ENCODE data around the gene HNF4A. TPM values are rescaled to one million over a fixed set of nuclear protein-coding genes. Genes with fewer than 3 reads are reported as not detected.
"Not testable (repeated sequence)": the region's sequence is repeated elsewhere in the genome, so short reads cannot be mapped to it uniquely, and the experiment has no call there.

Gene HNF4A
- total RNA-seq, 1 donor: not detected

GRCh38 chr20:44468044-44468782, 112.7 kb downstream of the HNF4A start:
- H3K4me3 ChIP-seq (ENCODE audit: low read depth, low read length): no peak overlapping the region
- no peak for DNase-seq (ENCODE audit: low read depth)
- no peak for TF ChIP-seq CTCF (IDR thresholded peaks at IDR 0.05; ENCODE audit: insufficient read depth, low read depth, low read length)

GRCh38 chr20:44470327-44470726, 114.8 kb downstream of the HNF4A start:
- DNase-seq (ENCODE audit: low read depth): no peak
- no peak for TF ChIP-seq CTCF (IDR thresholded peaks at IDR 0.05; ENCODE audit: insufficient read depth, low read depth, low read length)
- no peak overlapping the region for H3K4me3 ChIP-seq (ENCODE audit: low read depth, low read length)

DNA sequence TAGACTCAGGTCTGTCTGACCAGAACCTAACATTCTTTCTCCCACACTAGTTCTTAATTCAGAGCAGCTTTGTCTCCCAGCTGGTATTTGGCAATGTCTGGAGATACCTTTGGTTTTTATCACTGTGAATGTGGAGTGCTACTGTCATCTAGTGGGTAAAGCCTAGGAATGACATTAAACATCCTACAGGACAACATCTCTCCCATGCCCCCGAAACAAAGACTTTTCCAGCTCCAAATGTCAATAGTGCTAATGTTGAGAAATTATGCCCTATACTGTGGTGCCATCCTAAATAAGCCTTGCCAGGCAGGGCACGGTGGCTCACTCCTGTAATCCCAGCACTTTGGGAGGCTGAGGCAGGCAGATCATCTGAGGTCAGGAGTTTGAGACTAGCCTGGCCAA, 116.0 kb downstream of the HNF4A start:
- peak; percentile 47 for TF ChIP-seq CTCF (IDR thresholded peaks at IDR 0.05; ENCODE audit: insufficient read depth, low read depth, low read length)
- peak; percentile 62 for DNase-seq (ENCODE audit: low read depth)
- no peak overlapping the region for H3K4me3 ChIP-seq (ENCODE audit: low read depth, low read length)

DNA sequence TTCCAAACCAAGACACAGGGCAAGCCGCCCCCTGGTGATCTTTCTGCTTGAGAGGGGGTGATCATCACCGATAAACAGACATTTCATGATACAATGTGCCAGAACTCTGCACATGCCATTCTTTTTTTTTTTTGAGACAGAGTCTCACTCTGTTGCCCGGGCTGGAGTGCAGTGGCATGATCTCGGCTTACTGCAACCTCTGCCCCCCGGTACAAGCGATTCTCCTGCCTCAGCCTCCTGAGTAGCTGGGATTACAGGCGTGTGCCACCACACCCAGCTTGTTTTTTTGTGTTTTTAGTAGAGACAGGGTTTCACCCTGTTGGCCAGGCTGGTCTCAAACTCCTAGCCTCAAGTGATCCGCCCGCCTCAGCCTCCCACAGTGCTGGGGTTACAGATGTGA, 116.8 kb downstream of the HNF4A start:
- not testable (repeated sequence) for H3K4me3 ChIP-seq (ENCODE audit: low read depth, low read length); DNase-seq (ENCODE audit: low read depth)

GRCh38 chr20:44475372-44475693, 119.8 kb downstream of the HNF4A start:
- no peak for DNase-seq (ENCODE audit: low read depth)
- TF ChIP-seq CTCF (IDR thresholded peaks at IDR 0.05; ENCODE audit: insufficient read depth, low read depth, low read length): no peak
- H3K4me3 ChIP-seq (ENCODE audit: low read depth, low read length): peak overlapping the region; percentile 84

DNA sequence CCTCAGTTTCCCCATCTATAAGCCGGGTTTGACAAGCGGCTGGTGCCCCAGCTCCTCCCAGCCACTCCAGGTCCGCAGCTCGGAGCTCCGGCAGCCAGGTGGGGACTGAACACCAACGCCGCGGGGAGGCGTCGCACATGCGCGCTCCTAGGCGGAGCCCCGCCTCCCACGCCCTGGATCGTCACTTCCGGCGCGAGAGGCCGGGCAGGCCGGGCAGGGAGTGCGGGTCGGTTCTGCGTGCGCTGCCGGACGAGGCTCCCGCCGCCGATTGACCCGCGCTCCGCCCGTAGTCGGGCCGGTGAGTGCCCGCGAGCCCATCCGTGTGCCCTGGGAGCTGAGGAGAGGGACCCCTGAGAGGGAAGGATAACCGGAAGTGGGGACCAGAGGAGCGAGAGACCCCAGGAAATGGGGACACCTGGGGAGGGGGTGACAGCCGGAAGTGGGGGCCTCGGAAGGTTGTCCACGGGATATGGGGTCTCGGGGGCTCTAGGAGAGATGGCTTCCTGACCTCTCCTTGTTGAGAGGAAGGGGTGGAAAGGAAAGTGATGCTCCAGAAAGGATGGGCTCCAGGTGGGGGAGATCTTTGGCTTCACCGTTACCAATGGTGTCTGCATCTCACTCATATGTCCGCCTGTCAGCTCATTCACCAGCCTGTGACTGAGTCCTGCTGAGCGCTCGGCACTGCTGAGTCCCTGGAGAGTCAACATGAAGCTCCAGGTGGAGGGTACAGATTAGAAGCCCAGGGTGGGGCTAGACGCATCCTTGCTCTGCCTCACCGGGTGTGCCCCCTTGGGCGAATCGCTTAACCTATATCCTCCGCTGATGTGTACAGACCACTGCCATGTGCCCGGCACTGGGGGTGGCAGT, 120.4 kb downstream of the HNF4A start, which contains the start of gene TTPAL:
TSS of gene TTPAL (plus strand) at position 181 of the 867 bp plus-strand sequence. CDS start 4,126 bp downstream, outside the sequence.
- peak; percentile 83 for DNase-seq (ENCODE audit: low read depth)
- peak; percentile 37 for TF ChIP-seq CTCF (IDR thresholded peaks at IDR 0.05; ENCODE audit: insufficient read depth, low read depth, low read length)
- H3K4me3 ChIP-seq (ENCODE audit: low read depth, low read length): peak within 1 kb of the TSS; percentile 84

- no peak for DNase-seq (ENCODE audit: low read depth)
- no peak for TF ChIP-seq CTCF (IDR thresholded peaks at IDR 0.05; ENCODE audit: insufficient read depth, low read depth, low read length)
- no peak overlapping the region for H3K4me3 ChIP-seq (ENCODE audit: low read depth, low read length)
These were observed 121.7 kb downstream of the HNF4A start for GRCh38 chr20:44477151-44477550.
